DOHH2 (cell line): ENCODE measurements around the gene AFMID.
A peak's percentile ranks its signal among the peaks of the same experiment; 100 is the strongest.

ENCODE experiments used
- H3F3A ChIP-seq: fragments of 200-600 bp; sonication (generic), shearing (Covaris generic); 2 replicates; pipeline ENCODE4 v1.6.0; 2016; ENCODE audit warnings: antibody characterized with exemption, mild to moderate bottlenecking; ENCODE audit not compliant: control insufficient read depth, insufficient read depth
- H3K27ac ChIP-seq: fragments of 200-600 bp; sonication (generic); 2 replicates; pipeline ENCODE4 v1.5.1; 2014; ENCODE audit warnings: low read depth, mild to moderate bottlenecking, low read length, moderate library complexity
- H3K27me3 ChIP-seq: fragments of 200-600 bp; sonication (generic); 2 replicates; pipeline ENCODE4 v1.6.1; 2014; ENCODE audit warnings: mild to moderate bottlenecking, low read length, mixed read lengths; ENCODE audit not compliant: control insufficient read depth
- H3K36me3 ChIP-seq: fragments of 200-600 bp; sonication (generic); 2 replicates; pipeline ENCODE4 v1.6.1; 2014; ENCODE audit warnings: mild to moderate bottlenecking, low read length, moderate library complexity, mixed read lengths; ENCODE audit not compliant: control insufficient read depth
- H3K4me1 ChIP-seq: fragments of 200-600 bp; sonication (generic); 2 replicates; pipeline ENCODE4 v1.6.1; 2014; ENCODE audit warnings: mild to moderate bottlenecking, low read length, mixed read lengths; ENCODE audit not compliant: control insufficient read depth
- H3K4me2 ChIP-seq: fragments of 200-600 bp; sonication (generic); 2 replicates; pipeline ENCODE4 v1.6.0; 2014; ENCODE audit warnings: mild to moderate bottlenecking, low read length, moderate library complexity
- H3K4me3 ChIP-seq: fragments of 200-600 bp; sonication (generic); 2 replicates; pipeline ENCODE4 v1.5.1; 2014; ENCODE audit warnings: mild to moderate bottlenecking, low read length, mixed read lengths
- H3K79me2 ChIP-seq: fragments of 200-600 bp; sonication (generic); 2 replicates; pipeline ENCODE4 v1.6.1; 2014; ENCODE audit warnings: mild to moderate bottlenecking, low read length, mixed read lengths; ENCODE audit not compliant: control insufficient read depth
- H3K9me2 ChIP-seq: fragments of 200-600 bp; sonication (generic); replicated peaks from 2 replicates; pipeline ENCODE4 v1.6.1; 2014; ENCODE audit warnings: mild to moderate bottlenecking, low read length, mixed read lengths; ENCODE audit not compliant: control insufficient read depth
- H3K9me3 ChIP-seq: fragments of 200-600 bp; sonication (generic); 2 replicates; pipeline ENCODE4 v1.6.1; 2014; ENCODE audit warnings: antibody characterized with exemption, low read length, mixed read lengths; ENCODE audit not compliant: control insufficient read depth, insufficient read depth
- H4K20me1 ChIP-seq: fragments of 200-600 bp; sonication (generic); 2 replicates; pipeline ENCODE4 v1.6.0; 2014; ENCODE audit warnings: low read depth, mild to moderate bottlenecking, antibody characterized with exemption, low read length, moderate library complexity; ENCODE audit not compliant: control insufficient read depth, insufficient read depth
- CTCF ChIP-seq: fragments of 200-600 bp; sonication (generic); IDR thresholded peaks from one replicate; pipeline ENCODE4 v1.5.1; 2014; ENCODE audit warnings: antibody characterized with exemption, mild to moderate bottlenecking, low read depth, low read length; ENCODE audit not compliant: poor library complexity, severe bottlenecking
- EZH2phosphoT487 ChIP-seq: fragments of 200-600 bp; sonication (generic); IDR thresholded peaks from 2 replicates; pipeline ENCODE4 v1.6.1; 2017; ENCODE audit warnings: borderline replicate concordance, mild to moderate bottlenecking, antibody characterized with exemption, low read length, moderate library complexity, mixed read lengths

AFMID gene

GRCh38 chr17:78241277-78242023 lies 54.3 kb downstream of the AFMID start:
- TF ChIP-seq EZH2phosphoT487 = no peak
- TF ChIP-seq CTCF = no peak

DNA sequence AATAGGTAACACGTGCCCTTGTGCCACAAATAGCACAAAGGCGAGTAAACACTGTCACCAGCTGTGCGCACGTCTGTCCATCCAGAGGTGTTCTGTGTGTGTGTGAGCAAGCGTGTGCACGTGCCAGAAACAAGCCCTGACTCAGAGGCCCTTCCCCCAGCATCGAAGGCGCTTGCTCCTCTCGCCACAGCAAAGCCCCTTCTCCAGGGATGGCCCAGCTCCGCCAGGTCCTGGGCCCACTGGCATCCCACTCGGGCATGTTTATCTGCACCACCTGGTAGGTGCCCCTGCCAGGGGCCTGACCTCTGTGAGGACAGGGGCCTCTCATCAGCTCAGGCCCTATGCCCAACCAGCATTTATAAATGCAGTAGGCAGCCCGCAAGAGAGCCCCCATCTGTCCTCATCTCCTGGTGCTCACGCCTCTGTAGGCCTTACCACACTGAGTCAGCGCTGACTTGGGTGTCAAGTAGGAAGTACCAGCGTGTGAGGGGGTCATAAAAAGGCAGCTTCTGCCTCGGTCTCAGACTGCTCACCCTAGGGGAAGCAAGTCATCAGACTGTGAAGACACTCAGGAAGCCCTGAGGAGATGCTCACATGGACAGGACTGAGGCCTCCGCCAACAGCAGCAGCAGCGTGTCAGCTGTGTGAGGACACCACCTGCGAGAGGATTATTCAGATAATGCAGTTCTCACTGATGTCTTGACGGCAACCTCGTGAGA lies 55.0 kb downstream of the AFMID start:
- H3K4me2 ChIP-seq = peak overlapping the region; percentile 60

More at GRCh38 chr17:78241277-78242023, 54.3 kb downstream of the AFMID start:
- Histone ChIP-seq H3K4me3 (peak overlapping the region; percentile 27), H3K9me2 (no peaks in the 10 kb centered on the region), H4K20me1 (no peaks in the 10 kb centered on the region), H3K4me1 (peaks cover 63% of the 10 kb centered on the region), H3K36me3 (no peaks in the 10 kb centered on the region), H3K4me2 (peak overlapping the region; percentile 60), H3K9me3 (no peaks in the 10 kb centered on the region; the same call in 1 of the 2 replicates), H3F3A (peaks cover 30% of the 10 kb centered on the region), H3K79me2 (no peaks in the 10 kb centered on the region), H3K27me3 (no peaks in the 10 kb centered on the region), H3K27ac (peak overlapping the region; percentile 95)

GRCh38 chr17:78247304-78247703 lies 60.1 kb downstream of the AFMID start:
- Histone ChIP-seq H3K4me3 (no peak overlapping the region), H3K9me3 (no peaks in the 10 kb centered on the region), H3K36me3 (no peaks in the 10 kb centered on the region), H4K20me1 (no peaks in the 10 kb centered on the region), H3K9me2 (no peaks in the 10 kb centered on the region), H3K27me3 (no peaks in the 10 kb centered on the region), H3K79me2 (no peaks in the 10 kb centered on the region), H3F3A (peaks cover 20% of the 10 kb centered on the region), H3K4me2 (no peak overlapping the region), H3K4me1 (peaks cover 46% of the 10 kb centered on the region), H3K27ac (no peak overlapping the region)
- TF ChIP-seq EZH2phosphoT487 = no peak
- TF ChIP-seq CTCF = no peak

More for the DNA sequence above, 55.0 kb downstream of the AFMID start:
- peak overlapping the region; percentile 95 for H3K27ac ChIP-seq
- H3K79me2 ChIP-seq = no peaks in the 10 kb centered on the region
- H3F3A ChIP-seq = peaks cover 30% of the 10 kb centered on the region
- no peaks in the 10 kb centered on the region for H3K9me2 ChIP-seq
- no peaks in the 10 kb centered on the region for H4K20me1 ChIP-seq
- TF ChIP-seq CTCF = no peak
- TF ChIP-seq EZH2phosphoT487 = no peak
- H3K4me3 ChIP-seq = peak overlapping the region; percentile 27
- no peaks in the 10 kb centered on the region for H3K36me3 ChIP-seq
- H3K4me1 ChIP-seq = peaks cover 63% of the 10 kb centered on the region
- H3K9me3 ChIP-seq = no peaks in the 10 kb centered on the region; the same call in 1 of the 2 replicates
- H3K27me3 ChIP-seq = no peaks in the 10 kb centered on the region
